AG10803 (cell line): ENCODE data around the gene LDLRAD2.
"Not testable (repeated sequence)": the region's sequence is repeated elsewhere in the genome, so short reads cannot be mapped to it uniquely, and the experiment has no call there.

ENCODE experiments used
- DNase-seq: peaks from one replicate; pipeline ENCODE4 v3.0.0; 2010; ENCODE audit warnings: low read depth
- H3K4me3 ChIP-seq: 2 replicates; pipeline ENCODE4 v1.5.1; 2011; ENCODE audit warnings: mild to moderate bottlenecking, low read length, control low read depth
- CTCF ChIP-seq: conservative IDR thresholded peaks from 2 replicates; pipeline ENCODE4 v1.5.1; 2011; ENCODE audit warnings: mild to moderate bottlenecking, low read length, control low read depth, inconsistent platforms

LDLRAD2 gene

DNA sequence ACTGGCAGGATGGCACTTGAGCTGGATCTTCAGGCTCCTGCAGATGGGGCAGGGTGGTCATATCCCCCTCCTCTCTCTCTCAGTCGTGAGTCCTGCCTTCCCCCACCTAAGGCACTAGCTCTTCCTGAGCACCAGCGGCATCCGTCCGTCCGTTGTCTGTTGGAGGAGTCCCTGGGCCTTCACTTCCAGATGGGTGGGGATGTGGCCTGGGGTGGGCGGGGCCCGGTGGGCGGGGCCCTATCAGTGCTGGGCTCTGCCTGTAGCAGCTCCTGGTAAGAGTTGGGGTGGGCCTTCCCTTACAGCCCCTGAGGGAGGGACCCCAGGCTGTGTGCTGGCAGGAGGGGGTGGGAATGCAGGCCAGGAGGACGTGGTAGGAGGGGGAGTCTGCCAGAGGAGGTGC, 10.3 kb downstream of the LDLRAD2 start:
- DNase-seq: no peak
- no peak overlapping the region for H3K4me3 ChIP-seq
- TF ChIP-seq CTCF: no peak

DNA sequence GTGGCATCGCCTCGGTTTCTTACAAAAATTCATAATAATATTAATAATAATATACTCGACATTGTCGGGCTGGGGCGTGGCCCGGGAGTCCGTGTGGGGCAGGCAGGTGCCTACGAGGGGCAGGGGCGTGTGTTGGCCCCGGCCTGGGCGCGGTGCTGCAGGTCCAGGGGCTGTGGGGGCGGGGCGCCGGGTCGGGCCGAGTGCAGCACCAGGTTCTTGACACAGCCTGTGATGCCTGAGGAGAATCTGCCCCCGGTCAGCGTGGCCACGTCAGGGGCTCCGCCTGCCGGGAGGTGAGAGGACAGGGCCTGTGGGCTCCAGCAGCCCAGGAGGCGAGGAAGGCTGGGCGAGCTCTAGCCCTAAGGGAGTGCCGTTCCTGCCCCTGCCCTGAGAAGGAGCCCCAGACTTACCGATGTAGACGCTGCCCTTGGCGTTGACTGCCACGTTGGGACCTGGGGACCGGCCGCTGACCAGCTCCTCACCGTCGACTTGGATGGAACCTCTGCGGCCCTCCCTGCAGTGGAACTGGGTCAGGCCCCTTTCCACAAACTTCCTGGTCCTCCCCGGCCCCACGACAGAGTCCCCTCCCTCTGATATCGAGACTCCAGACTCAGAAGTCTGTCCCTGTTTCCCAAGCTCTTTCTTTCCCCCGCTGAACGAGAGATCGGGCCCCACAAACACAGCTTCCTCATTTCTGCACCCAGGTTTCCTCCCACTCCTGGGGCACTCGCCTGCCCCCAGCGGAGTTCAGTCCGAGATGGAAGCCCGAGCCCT, 11.3 kb downstream of the LDLRAD2 start:
- H3K4me3 ChIP-seq: no peak overlapping the region
- no peak for DNase-seq
- no peak for TF ChIP-seq CTCF

- DNase-seq: no peak
- TF ChIP-seq CTCF: no peak
- no peak overlapping the region for H3K4me3 ChIP-seq
Measured at GRCh38 chr1:21823980-21824702, 12.1 kb downstream of the LDLRAD2 start.

DNA sequence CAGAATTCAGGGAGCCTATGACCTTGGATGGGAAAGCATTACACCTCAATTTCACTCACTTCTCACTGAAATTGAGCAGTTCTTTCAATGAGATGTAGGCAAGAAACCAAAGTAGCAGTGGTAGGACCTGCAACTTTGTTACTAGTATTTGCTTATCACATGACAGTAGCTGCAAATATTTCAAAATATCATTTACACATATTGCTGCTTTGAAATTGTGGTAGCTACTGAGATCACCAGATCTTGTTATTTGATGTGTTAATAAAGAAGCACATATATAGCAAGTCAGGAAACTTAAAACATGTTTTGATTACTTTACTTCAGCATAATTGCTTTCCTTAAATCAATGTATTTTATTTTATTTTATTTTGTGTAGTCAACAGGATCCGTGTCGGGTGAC, 12.9 kb downstream of the LDLRAD2 start:
- H3K4me3 ChIP-seq: no peak overlapping the region
- TF ChIP-seq CTCF: no peak
- DNase-seq: no peak

DNA sequence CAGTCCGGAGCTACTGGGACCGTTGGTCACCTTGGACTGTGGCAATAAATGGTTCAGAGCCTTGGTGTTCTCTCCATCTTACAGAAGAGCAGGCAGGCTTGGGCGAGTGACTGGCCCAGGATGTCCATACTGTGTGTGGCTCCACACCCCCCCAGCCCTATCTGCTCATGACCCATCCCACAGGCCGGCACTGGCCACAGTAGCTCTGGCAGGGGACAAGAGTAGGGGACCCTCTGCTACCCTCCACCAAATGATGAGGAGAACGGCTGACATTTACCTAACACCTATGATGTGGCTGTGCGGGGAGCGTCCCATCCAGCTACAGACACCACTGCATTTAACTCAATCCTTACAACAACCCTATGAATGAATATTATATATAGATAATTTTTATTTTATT, 13.3 kb downstream of the LDLRAD2 start:
- H3K4me3 ChIP-seq: no peak overlapping the region
- no peak for TF ChIP-seq CTCF
- DNase-seq: no peak

GRCh38 chr1:21826694-21827093, 14.6 kb downstream of the LDLRAD2 start:
- DNase-seq, H3K4me3 ChIP-seq: not testable (repeated sequence)

- no peak for DNase-seq
- TF ChIP-seq CTCF: no peak
- H3K4me3 ChIP-seq: no peak overlapping the region
Measured at GRCh38 chr1:21827141-21827679, 15.1 kb downstream of the LDLRAD2 start.
